ENCODE data around the gene SIK1. TPM values are rescaled to one million over a fixed set of nuclear protein-coding genes. Genes with fewer than 3 reads are reported as not detected.

Gene SIK1
- total RNA-seq, 1 donor from 2014 or later: 5.5 TPM

GRCh38 chr21:43373362-43374227 lies 53.3 kb downstream of the SIK1 start:
- Mint-ChIP-seq H3K4me1 (ENCODE audit: low read depth) (no peaks in the 10 kb centered on the region), H3K27ac (no peak overlapping the region), H3K27me3 (ENCODE audit: insufficient read depth) (no peaks in the 10 kb centered on the region), H3K4me3 (no peak overlapping the region), H3K9me3 (no peaks in the 10 kb centered on the region), H3K36me3 (ENCODE audit: low read depth) (no peaks in the 10 kb centered on the region)
- DNase-seq (ENCODE audit: low spot score): no peak
- intact Hi-C loops (cut with micrococcal nuclease): no loop called here

- no peak overlapping the region for H3K4me3 Mint-ChIP-seq
- intact Hi-C loops (cut with micrococcal nuclease): no loop called here
- H3K9me3 Mint-ChIP-seq: no peaks in the 10 kb centered on the region
- no peak overlapping the region for H3K27ac Mint-ChIP-seq
- no peaks in the 10 kb centered on the region for H3K27me3 Mint-ChIP-seq (ENCODE audit: insufficient read depth)
- H3K4me1 Mint-ChIP-seq (ENCODE audit: low read depth): no peaks in the 10 kb centered on the region
- DNase-seq (ENCODE audit: low spot score): no peak
- no peaks in the 10 kb centered on the region for H3K36me3 Mint-ChIP-seq (ENCODE audit: low read depth)
Measured at GRCh38 chr21:43372663-43373361, 54.1 kb downstream of the SIK1 start.

- Mint-ChIP-seq H3K4me3 (no peak overlapping the region), H3K4me1 (ENCODE audit: low read depth) (no peaks in the 10 kb centered on the region), H3K9me3 (no peaks in the 10 kb centered on the region), H3K27ac (no peak overlapping the region), H3K36me3 (ENCODE audit: low read depth) (no peaks in the 10 kb centered on the region), H3K27me3 (ENCODE audit: insufficient read depth) (peaks cover under 1% of the 10 kb centered on the region)
- no peak for DNase-seq (ENCODE audit: low spot score)
- intact Hi-C loops (cut with micrococcal nuclease): no loop called here
Measured at GRCh38 chr21:43371786-43372185, 55.1 kb downstream of the SIK1 start.

GRCh38 chr21:43370888-43371570 lies 55.9 kb downstream of the SIK1 start:
- H3K4me3 Mint-ChIP-seq: no peak overlapping the region
- no peak for DNase-seq (ENCODE audit: low spot score)
- intact Hi-C loops (cut with micrococcal nuclease): no loop called here
- H3K9me3 Mint-ChIP-seq: no peaks in the 10 kb centered on the region
- peaks cover 3% of the 10 kb centered on the region for H3K27me3 Mint-ChIP-seq (ENCODE audit: insufficient read depth)
- H3K27ac Mint-ChIP-seq: no peak overlapping the region
- H3K36me3 Mint-ChIP-seq (ENCODE audit: low read depth): no peaks in the 10 kb centered on the region
- no peaks in the 10 kb centered on the region for H3K4me1 Mint-ChIP-seq (ENCODE audit: low read depth)

GRCh38 chr21:43370091-43370658 lies 56.8 kb downstream of the SIK1 start:
- H3K4me1 Mint-ChIP-seq (ENCODE audit: low read depth): no peaks in the 10 kb centered on the region
- H3K27me3 Mint-ChIP-seq (ENCODE audit: insufficient read depth): peaks cover 5% of the 10 kb centered on the region
- intact Hi-C loops (cut with micrococcal nuclease): no loop called here
- no peak overlapping the region for H3K27ac Mint-ChIP-seq
- H3K36me3 Mint-ChIP-seq (ENCODE audit: low read depth): no peaks in the 10 kb centered on the region
- no peak for DNase-seq (ENCODE audit: low spot score)
- no peaks in the 10 kb centered on the region for H3K9me3 Mint-ChIP-seq
- H3K4me3 Mint-ChIP-seq: no peak overlapping the region

GRCh38 chr21:43369596-43370090 lies 57.3 kb downstream of the SIK1 start:
- intact Hi-C loops (cut with micrococcal nuclease): loop anchor here (10.0 kb wide), 1 partner anchor 275 kb away; no protein-coding TSS in a partner anchor
- no peak for DNase-seq (ENCODE audit: low spot score)
- no peaks in the 10 kb centered on the region for H3K4me1 Mint-ChIP-seq (ENCODE audit: low read depth)
- no peaks in the 10 kb centered on the region for H3K36me3 Mint-ChIP-seq (ENCODE audit: low read depth)
- no peaks in the 10 kb centered on the region for H3K9me3 Mint-ChIP-seq
- H3K27ac Mint-ChIP-seq: no peak overlapping the region
- H3K4me3 Mint-ChIP-seq: no peak overlapping the region
- peaks cover 5% of the 10 kb centered on the region for H3K27me3 Mint-ChIP-seq (ENCODE audit: insufficient read depth)

- DNase-seq (ENCODE audit: low spot score): no peak
- Mint-ChIP-seq H3K9me3 (no peaks in the 10 kb centered on the region), H3K36me3 (ENCODE audit: low read depth) (no peaks in the 10 kb centered on the region), H3K27me3 (ENCODE audit: insufficient read depth) (peaks cover 5% of the 10 kb centered on the region), H3K4me1 (ENCODE audit: low read depth) (no peaks in the 10 kb centered on the region), H3K27ac (no peak overlapping the region), H3K4me3 (no peak overlapping the region)
- intact Hi-C loops (cut with micrococcal nuclease): loop anchor here (10.0 kb wide), 1 partner anchor 276 kb away; no protein-coding TSS in a partner anchor
Measured at GRCh38 chr21:43369124-43369523, 57.8 kb downstream of the SIK1 start.

- no peaks in the 10 kb centered on the region for H3K36me3 Mint-ChIP-seq (ENCODE audit: low read depth)
- no peak overlapping the region for H3K27ac Mint-ChIP-seq
- peaks cover 5% of the 10 kb centered on the region for H3K27me3 Mint-ChIP-seq (ENCODE audit: insufficient read depth)
- H3K4me3 Mint-ChIP-seq: no peak overlapping the region
- no peak for DNase-seq (ENCODE audit: low spot score)
- no peaks in the 10 kb centered on the region for H3K4me1 Mint-ChIP-seq (ENCODE audit: low read depth)
- intact Hi-C loops (cut with micrococcal nuclease): loop anchor here (10.0 kb wide), 1 partner anchor 276 kb away; no protein-coding TSS in a partner anchor
- no peaks in the 10 kb centered on the region for H3K9me3 Mint-ChIP-seq
Measured at GRCh38 chr21:43368685-43369084, 58.2 kb downstream of the SIK1 start.

GRCh38 chr21:43367859-43368258 lies 59.1 kb downstream of the SIK1 start:
- Mint-ChIP-seq H3K27ac (no peak overlapping the region), H3K27me3 (ENCODE audit: insufficient read depth) (peaks cover 5% of the 10 kb centered on the region), H3K4me3 (no peak overlapping the region), H3K9me3 (no peaks in the 10 kb centered on the region), H3K36me3 (ENCODE audit: low read depth) (no peaks in the 10 kb centered on the region), H3K4me1 (ENCODE audit: low read depth) (peaks cover 3% of the 10 kb centered on the region)
- no peak for DNase-seq (ENCODE audit: low spot score)
- intact Hi-C loops (cut with micrococcal nuclease): loop anchor here (10.0 kb wide), 1 partner anchor 277 kb away; no protein-coding TSS in a partner anchor

GRCh38 chr21:43367296-43367695 lies 59.6 kb downstream of the SIK1 start:
- Mint-ChIP-seq H3K4me1 (ENCODE audit: low read depth) (peaks cover 8% of the 10 kb centered on the region), H3K36me3 (ENCODE audit: low read depth) (no peaks in the 10 kb centered on the region), H3K27me3 (ENCODE audit: insufficient read depth) (peaks cover 5% of the 10 kb centered on the region), H3K27ac (no peak overlapping the region), H3K9me3 (no peaks in the 10 kb centered on the region), H3K4me3 (no peak overlapping the region)
- DNase-seq (ENCODE audit: low spot score): no peak
- intact Hi-C loops (cut with micrococcal nuclease): loop anchor here (10.0 kb wide), 1 partner anchor 278 kb away; no protein-coding TSS in a partner anchor

- Mint-ChIP-seq H3K36me3 (ENCODE audit: low read depth) (no peaks in the 10 kb centered on the region), H3K4me1 (ENCODE audit: low read depth) (peaks cover 15% of the 10 kb centered on the region), H3K4me3 (no peak overlapping the region), H3K27me3 (ENCODE audit: insufficient read depth) (peaks cover 5% of the 10 kb centered on the region), H3K27ac (no peak overlapping the region), H3K9me3 (no peaks in the 10 kb centered on the region)
- no peak for DNase-seq (ENCODE audit: low spot score)
- intact Hi-C loops (cut with micrococcal nuclease): loop anchor here (10.0 kb wide), 1 partner anchor 278 kb away; no protein-coding TSS in a partner anchor
Measured at GRCh38 chr21:43366656-43367055, 60.3 kb downstream of the SIK1 start.

Measured in activated T-helper 1 cell treated with anti-CD3 and anti-CD28 coated beads, Interleukin-12 subunit alpha, Interleukin-12 subunit beta, Interleukin-2, Interleukin-4 antibody, amounts not matched to agents 30 ng/mL and 10 ng/mL and 1 ng/mL, durations not matched to agents 14 hours and 24 hours and 36 hours (primary cell).